ENCODE results near the gene PDE4C. TPM values are rescaled to one million over a fixed set of nuclear protein-coding genes. Genes with fewer than 3 reads are reported as not detected.

PDE4C gene
- total RNA-seq, 1 donor from 2014 or later, result 7.6 TPM

DNA sequence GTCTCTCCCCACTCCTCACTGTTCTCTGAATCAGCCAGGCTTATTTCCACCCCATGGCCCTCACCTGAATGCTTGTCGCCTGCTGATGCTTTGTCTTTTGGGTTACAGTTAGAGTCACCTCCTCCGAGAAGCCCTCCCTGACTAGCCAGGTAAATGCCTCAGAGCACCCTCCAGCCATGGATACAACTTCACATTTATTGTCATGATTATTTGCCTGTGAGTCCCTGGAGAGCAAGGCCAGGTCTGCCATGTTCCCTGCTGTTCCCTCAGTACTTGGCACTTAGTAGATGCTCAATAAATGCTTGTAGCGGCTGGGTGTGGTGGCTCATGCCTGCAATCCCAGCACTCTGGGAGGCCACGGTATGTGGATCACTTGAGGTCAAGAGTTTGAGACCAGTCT is 3.7 kb upstream of the PDE4C start:
- H3K27me3 ChIP-seq, result peaks cover 54% of the 10 kb centered on the region
- intact Hi-C loops (cut with DNase I), result no loop called here
- H3K36me3 ChIP-seq, result no peaks in the 10 kb centered on the region
- TF ChIP-seq CTCF (IDR thresholded peaks at IDR 0.05), result no peak
- ATAC-seq, result no peak
- H3K4me1 ChIP-seq, result peaks cover 7% of the 10 kb centered on the region
- no peak overlapping the region for H3K4me3 ChIP-seq
- no peak overlapping the region for H3K27ac ChIP-seq
- DNase-seq, result no peak
- no peaks in the 10 kb centered on the region for H3K9me3 ChIP-seq

- no peak for ATAC-seq
- peaks cover 56% of the 10 kb centered on the region for H3K27me3 ChIP-seq
- H3K27ac ChIP-seq, result no peak overlapping the region
- H3K4me3 ChIP-seq, result no peak overlapping the region
- peak; percentile 45 for TF ChIP-seq CTCF (IDR thresholded peaks at IDR 0.05)
- H3K9me3 ChIP-seq, result no peaks in the 10 kb centered on the region
- intact Hi-C loops (cut with DNase I), result no loop called here
- peaks cover 11% of the 10 kb centered on the region for H3K4me1 ChIP-seq
- no peaks in the 10 kb centered on the region for H3K36me3 ChIP-seq
- no peak for DNase-seq
Observed at GRCh38 chr19:18229474-18229873, 3.2 kb upstream of the PDE4C start.

DNA sequence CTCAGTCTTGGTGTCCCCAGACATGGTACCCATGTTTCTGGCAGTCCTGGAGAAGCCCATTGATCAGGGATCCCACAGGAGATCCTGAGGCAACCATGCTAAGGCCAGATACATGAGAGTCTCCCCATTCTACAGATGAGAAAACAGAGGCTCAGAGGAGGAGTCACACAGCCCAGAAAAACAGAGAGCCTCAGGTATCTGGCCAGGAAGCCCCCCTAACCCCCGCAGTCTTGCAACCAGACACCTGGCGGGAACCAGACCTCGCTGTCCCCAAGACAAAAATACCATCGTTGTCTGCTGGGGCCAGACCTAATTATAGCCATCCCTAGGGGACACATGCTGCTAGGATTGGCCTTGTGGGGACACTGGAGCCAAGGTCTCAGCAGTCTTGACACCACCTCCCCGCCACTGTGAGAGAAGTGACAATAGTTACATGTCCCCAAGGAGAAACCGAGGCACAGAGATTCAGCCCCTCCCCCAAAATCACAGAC is 1.6 kb upstream of the PDE4C start:
- peaks cover 13% of the 10 kb centered on the region for H3K4me1 ChIP-seq
- H3K27ac ChIP-seq, result no peak overlapping the region
- intact Hi-C loops (cut with DNase I), result no loop called here
- ATAC-seq (no peak), DNase-seq (no peak)
- peaks cover 41% of the 10 kb centered on the region for H3K27me3 ChIP-seq
- no peaks in the 10 kb centered on the region for H3K9me3 ChIP-seq
- TF ChIP-seq CTCF (IDR thresholded peaks at IDR 0.05), result no peak
- no peak overlapping the region for H3K4me3 ChIP-seq
- H3K36me3 ChIP-seq, result no peaks in the 10 kb centered on the region

DNA sequence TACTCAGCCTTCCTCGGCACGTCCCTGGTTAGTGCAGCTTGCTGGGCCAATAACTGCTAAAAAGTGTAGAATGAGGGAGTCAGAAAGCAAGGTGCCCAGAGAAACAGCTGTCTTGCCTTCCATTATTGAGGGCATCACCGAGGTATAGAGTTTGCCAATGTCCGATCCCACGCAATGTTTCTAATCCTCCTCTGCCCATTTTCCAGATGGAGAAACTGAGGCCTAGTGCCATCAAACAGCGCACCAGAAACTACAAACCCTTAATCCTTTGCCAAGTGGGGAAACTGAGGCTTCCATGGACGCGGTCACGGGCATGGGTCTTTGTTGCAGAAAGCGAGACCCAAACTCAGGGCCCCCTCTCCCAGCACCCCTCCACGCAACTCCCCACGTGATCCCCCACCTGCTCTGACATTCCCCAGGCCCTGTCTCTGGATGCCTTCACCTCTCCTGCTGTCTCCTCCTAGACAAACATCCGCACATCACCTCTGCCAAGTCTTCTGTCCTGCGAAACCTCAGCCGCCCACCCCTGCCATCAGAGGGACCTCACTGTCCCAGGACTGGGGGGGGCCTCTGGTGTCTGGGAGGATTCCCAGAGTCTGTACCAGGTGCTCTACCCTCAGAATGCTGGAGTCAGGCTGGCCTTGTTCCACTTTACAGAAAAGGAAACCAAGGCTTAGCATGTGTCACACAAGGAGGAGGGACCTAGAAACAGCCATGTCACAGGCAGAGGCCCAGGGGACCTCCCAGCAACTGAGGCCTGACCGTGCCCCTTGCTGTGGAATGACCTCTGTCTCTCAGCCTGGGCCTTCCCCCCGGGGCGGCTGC is 930 bp upstream of the PDE4C start:
- peaks cover 36% of the 10 kb centered on the region for H3K27me3 ChIP-seq
- H3K4me3 ChIP-seq, result no peak overlapping the region
- H3K27ac ChIP-seq, result no peak overlapping the region
- intact Hi-C loops (cut with DNase I), result no loop called here
- DNase-seq (no peak), ATAC-seq (no peak)
- H3K36me3 ChIP-seq, result no peaks in the 10 kb centered on the region
- peaks cover 10% of the 10 kb centered on the region for H3K4me1 ChIP-seq
- no peaks in the 10 kb centered on the region for H3K9me3 ChIP-seq
- TF ChIP-seq CTCF (IDR thresholded peaks at IDR 0.05), result no peak

DNA sequence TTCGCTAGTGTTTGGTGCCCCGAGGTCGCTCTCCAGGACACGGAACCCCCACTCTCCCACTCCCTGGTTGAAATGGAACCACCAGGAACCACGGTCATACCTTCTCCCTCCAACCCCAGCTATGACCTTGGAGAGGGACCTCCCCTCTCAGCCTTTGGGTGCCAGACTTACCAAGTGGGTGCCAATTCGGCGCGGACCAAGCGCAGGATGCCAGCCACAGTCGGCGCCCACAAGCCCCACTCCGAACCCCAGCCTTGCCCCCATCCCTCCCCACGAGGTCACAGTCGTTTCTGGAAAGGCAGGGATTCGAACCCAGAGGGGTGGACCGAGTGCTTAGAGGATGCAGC is 910 bp downstream of the PDE4C start:
- H3K36me3 ChIP-seq, result no peaks in the 10 kb centered on the region
- no peak for TF ChIP-seq CTCF (IDR thresholded peaks at IDR 0.05)
- intact Hi-C loops (cut with DNase I), result no loop called here
- H3K27me3 ChIP-seq, result peaks cover 36% of the 10 kb centered on the region
- ATAC-seq (no peak), DNase-seq (no peak)
- H3K9me3 ChIP-seq, result no peaks in the 10 kb centered on the region
- no peak overlapping the region for H3K27ac ChIP-seq
- peaks cover 10% of the 10 kb centered on the region for H3K4me1 ChIP-seq
- H3K4me3 ChIP-seq, result no peak overlapping the region

All from upper lobe of right lung (tissue), 1 donor.